Ammon's horn (tissue), 1 donor: Measurements from ENCODE around the gene TEX2.
"Not testable (repeated sequence)": the region's sequence is repeated elsewhere in the genome, so short reads cannot be mapped to it uniquely, and the experiment has no call there.

Experiments used
- DNase-seq: peaks from one replicate; pipeline ENCODE4 v3.0.0-alpha.2; 2016; ENCODE audit warnings: low spot score

Gene TEX2

DNA sequence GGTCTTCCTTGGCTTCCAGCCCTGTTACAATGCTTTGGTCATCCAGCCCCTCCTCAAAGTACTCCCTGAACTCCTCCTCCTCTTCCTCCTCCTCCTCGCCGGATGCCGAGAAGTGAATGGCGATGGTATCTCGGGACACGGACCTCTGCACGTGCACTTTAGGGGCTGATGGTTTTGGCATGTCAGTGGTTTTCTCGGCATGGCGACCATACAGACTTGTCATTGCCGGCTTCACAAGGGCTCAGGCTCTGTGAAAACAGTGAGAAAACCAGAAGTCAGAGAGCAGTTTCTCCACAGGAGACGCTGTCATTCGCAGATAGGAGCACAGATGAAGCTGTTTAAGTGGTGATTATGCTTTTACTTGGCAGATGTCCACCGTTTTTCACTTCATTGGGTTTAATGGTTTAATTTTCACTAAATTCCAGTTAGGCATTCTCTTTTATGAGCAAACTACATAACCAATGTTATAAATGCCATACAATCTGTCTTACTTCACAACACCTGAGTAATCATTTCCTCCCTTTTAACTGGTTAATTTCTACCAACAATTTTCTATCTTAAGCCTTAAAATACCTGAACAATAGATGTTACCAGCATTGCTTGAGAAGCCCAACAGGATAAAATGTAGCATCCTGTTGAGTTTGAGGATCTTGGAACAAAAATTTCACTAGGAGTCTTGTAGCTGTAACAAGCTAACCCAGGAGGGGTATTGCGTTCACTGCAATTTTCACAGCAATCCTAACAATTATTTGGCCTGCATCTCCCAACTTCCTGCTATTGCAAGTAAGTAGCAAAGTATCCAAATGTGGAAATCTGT, 48.9 kb downstream of the TEX2 start:
- no peak for DNase-seq

DNA sequence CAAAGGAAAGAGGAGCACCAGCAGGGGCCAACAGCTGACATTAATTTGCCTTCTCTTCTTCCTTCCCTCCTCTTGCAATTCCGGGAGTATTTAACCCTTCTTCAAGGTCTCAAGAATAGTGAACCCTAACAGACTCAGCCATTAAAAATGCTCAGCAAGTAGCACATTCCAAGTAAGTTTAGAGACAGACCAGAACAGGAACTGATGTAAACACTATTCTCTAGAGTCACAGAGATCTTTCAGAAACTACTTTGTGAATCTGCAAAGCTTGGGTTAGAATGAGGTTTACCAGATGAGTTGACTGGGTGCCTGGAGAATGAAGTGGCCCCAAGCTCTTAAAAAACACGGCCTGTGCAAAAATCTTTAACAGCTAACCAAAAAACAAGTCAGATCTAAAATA, 50.9 kb downstream of the TEX2 start:
- no peak for DNase-seq

- DNase-seq = no peak
These were observed 53.1 kb downstream of the TEX2 start for GRCh38 chr17:64209983-64210382.

- no peak for DNase-seq
These were observed 53.6 kb downstream of the TEX2 start for GRCh38 chr17:64209356-64209941.

DNA sequence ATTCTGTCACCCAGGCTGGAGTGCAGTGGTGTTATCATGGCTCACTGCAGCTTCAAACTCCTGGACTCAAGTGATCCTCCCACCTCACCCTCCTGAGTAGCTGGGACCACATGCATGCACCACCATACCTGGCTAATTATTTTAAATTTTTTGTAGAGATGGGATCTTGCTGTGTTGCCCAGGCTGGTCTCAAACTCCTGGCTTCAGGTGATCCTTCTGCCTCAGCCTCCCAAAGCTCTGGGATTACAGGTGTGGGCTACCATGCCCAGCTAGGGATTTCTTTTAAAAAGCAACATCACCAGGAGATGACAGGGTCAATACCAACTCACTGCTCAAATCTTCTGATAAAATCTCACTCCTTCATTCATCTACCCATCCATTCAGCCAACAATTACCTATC, 54.4 kb downstream of the TEX2 start:
- DNase-seq = not testable (repeated sequence)

GRCh38 chr17:64205804-64206203, 57.3 kb downstream of the TEX2 start:
- DNase-seq = no peak

DNA sequence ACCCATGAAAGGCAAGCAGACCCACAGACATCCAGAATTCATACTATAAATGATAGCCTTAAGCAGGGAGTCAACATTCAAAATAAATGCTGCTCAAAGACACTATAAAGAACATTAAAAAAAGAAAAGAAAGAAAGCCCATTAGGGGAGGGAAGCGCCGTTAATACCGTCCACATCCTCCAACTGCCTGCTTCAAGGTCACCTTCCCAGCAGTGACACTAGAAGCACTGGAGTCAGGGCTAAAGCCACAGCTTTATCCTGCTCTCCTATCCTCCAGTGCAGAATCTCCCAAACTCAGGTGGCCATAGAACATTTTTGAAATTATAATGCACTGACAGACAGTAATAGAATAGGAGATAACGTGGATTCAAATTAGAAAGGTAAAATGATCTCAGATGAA, 59.4 kb downstream of the TEX2 start:
- no peak for DNase-seq

DNA sequence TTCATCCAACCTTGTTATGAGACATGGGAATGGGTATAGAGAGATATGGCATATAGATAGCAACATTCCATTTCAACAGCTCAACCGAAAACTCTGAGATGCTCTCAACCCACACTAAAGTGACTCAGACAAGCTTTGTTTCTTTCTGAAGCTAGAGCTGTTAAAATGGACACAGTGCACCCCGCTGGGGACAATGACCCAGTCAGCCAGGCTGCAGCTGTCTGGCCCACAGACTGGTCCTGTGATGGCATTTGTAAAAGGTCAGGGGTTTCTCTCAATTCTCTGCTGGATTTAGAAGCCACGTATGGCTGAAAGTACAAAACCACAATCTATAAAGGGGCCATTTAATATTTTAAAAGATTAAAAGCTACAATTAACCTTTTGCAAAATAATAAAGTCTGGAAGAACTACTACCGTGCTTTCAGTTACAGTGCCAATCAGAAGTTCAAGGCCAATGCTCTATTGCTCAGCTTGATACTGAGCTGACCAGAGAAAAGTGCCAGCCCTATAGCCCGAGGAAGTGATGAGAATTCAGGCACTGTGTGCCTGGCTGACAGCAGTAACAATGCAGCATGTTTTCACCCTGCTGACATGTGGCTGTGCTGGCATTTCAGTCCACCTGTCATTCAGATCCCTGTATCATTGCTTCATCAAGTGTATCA, 60.2 kb downstream of the TEX2 start:
- peak; percentile 88 for DNase-seq

DNA sequence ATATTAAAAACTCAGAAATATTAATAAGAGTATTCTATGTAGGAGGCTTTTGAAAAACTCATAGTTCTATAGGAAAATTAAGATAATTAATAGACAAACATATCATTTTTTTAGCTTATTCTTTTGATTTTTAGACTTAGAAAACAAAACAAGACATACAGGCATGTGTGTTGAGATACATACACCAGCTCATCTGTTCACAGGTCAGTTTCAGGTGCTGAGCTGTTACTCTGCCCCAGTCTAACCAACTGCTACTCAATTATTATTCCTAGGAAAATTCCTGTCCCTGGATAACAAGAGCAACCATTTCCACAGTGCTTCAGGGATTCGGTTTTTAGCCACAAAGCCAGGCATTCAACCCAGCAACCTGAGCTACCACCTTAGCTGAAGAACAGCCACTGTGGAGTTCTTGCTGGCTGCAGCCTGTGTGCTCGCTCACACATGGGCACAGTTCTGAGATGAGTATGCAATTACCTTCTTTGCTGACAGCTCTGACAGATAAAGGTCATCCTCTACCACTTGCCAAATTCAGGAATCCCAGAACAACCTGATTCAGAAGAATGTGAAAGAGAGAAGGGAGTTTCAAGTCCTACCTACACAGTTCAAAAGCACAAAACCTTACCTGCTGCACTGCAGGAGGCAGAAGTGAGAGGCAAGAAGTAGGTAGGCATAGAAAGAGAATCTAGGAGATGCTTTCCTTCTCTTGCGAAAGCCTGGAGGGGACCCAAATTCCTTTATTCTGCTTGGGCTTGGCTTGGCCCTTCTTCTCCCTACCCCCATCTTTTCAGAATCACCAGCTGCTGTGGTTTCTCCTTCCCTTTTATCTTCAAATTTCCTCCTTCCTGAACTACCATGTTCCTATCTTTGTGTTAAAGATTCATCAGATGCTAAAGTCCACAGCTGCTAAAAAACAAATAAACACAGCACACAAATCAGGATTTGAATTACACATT, 62.7 kb downstream of the TEX2 start:
- DNase-seq = no peak

- no peak for DNase-seq
These were observed 64.5 kb downstream of the TEX2 start for GRCh38 chr17:64198331-64199090.

DNA sequence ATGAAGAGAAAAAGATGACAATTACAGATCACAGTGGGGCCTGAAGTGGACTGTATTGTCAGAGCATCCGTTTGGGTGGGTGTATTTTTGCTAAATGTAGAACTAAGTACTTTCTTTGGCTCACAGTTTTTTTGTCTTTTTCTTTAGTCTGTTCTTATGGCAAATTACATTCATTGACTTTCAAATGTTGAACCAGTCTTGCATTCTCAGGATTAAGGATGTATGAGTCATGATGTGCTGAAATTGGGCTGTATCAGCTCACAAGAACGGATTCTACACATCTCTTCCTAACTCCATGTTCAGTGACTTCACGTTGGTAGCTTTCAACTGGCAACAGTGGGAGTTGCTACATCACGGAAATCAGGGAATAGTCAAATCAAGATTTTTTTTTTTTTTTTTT, 66.5 kb downstream of the TEX2 start:
- no peak for DNase-seq

GRCh38 chr17:64193561-64193960, 69.5 kb downstream of the TEX2 start:
- DNase-seq = no peak

GRCh38 chr17:64192589-64192988, 70.5 kb downstream of the TEX2 start:
- peak; percentile 47 for DNase-seq

DNA sequence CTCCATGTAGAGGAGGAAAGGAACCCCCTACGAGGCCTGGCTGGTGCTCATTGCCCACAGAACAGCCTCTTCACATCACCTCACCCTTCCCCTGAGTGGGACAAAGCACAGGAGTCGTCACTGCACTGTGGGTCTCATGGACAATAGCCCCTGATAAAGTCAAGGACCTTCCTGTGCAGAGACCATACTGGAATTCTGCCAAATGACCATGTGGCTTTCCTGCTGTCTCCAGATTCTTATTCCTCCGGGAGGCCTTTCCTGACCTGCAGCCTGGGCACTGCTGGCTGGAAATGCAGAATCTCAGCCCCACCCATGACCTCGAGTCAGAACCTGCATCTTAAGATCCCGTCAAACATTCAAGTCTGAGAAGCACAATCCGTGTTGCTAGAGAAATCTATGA, 72.6 kb downstream of the TEX2 start:
- DNase-seq = no peak

- no peak for DNase-seq
These were observed 75.0 kb downstream of the TEX2 start for GRCh38 chr17:64188088-64188487.

- no peak for DNase-seq
These were observed 75.8 kb downstream of the TEX2 start for GRCh38 chr17:64187093-64187895.

DNA sequence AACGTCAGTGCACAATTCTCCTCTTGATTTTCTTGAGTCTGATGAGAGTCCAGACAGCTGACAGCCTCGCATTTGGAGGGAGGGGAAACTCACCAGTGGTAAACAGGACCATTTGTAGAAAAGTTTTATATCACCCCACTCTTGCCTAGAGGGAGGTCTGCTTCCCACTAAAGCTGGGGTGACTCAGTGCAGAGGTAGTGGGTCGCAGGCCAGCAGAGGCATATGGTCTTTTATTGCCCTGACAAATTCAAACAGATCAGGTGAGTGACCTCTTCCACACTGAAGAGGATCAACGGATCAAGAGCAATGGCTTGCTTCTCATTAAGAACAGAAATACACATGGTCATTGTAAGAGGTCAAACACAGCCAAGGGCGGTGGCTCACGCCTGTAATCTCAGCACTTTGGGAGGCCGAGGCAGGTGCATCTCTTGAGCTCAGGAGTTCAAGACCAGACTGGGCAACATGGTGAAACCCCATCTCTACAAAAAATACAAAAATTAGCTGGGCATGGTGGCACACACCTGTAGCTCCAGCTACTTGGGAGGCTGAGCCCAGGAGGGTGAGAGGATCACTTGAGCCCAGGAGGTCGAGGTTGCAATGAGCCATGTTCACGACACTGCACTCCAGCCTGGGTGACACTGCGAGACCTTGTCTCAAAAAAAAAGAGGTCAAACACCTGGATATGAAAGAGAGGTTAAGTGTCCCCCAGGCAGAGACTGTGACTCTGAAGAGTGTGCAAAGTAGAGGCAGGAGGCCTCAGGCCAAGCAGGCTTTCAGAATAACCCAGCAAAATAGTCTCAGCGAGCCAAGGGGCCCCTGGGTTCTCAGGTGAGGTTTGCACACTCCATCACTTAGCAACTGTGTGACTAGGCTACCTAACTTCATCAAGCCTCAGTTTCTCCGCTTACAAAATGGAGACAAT, 76.6 kb downstream of the TEX2 start:
- no peak for DNase-seq

GRCh38 chr17:64185557-64185956, 77.5 kb downstream of the TEX2 start:
- DNase-seq = not testable (repeated sequence)

DNA sequence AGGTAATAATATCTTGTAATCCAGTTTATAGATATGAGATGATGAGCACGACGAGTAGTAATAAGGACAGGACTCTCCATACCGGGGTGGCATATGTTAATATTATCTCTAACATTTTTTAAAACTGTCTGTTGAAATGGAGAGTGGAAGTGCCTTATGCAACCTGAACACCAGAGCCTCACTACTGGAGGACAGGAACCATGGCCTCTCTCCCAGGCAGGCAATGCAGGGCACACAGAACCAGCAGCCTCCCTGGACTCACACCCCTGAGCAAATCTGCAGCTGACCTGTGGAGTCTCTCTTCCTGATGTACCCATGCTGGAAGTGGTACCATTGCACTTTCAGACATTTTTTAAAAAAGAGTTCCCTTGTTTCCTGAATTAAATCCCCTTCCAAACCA, 78.0 kb downstream of the TEX2 start:
- DNase-seq = no peak
